Vagina (tissue), 2 donors: ENCODE data around the gene MINDY4.

Experiments
- CTCF ChIP-seq, 3 experiments: fragments of 450-650 bp in 2 of 3; fragments of 200-600 bp in 1 of 3; sonication (generic) in 1 of 3; IDR thresholded peaks; one replicate each; pipeline ENCODE4 v1.5.1; 2017 to 2019; ENCODE audit warnings: antibody characterized with exemption in 3 of 3, mild to moderate bottlenecking in 2 of 3, moderate library complexity in 2 of 3
- POLR2AphosphoS5 ChIP-seq, 2 donors: sonication (generic); formaldehyde crosslinking; IDR thresholded peaks; one replicate each; pipeline ENCODE4 v1.9.0; 2017; ENCODE audit warnings: antibody characterized with exemption in 2 of 2, mild to moderate bottlenecking in 2 of 2, low read depth in 1 of 2; ENCODE audit not compliant: insufficient read depth in 1 of 2

- TF ChIP-seq CTCF (IDR thresholded peaks at IDR 0.05): no peak
- no peak for TF ChIP-seq POLR2AphosphoS5 (IDR thresholded peaks at IDR 0.05; ENCODE audit: insufficient read depth in 1 of 2, low read depth in 1 of 2)
These were observed 131.2 kb downstream of the MINDY4 start for GRCh38 chr7:30902466-30902865.
